Mesothelial cell of epicardium (in vitro differentiated cells): ENCODE results near the gene TBC1D22A. TPM values are rescaled to one million over a fixed set of nuclear protein-coding genes. Genes with fewer than 3 reads are reported as not detected.

ENCODE experiments used
- DNase-seq, 2 experiments: peaks; one replicate each; pipeline ENCODE4 v3.0.0; 2021; ENCODE audit warnings: low spot score in 2 of 2; ENCODE audit not compliant: unreplicated experiment in 2 of 2
- H3K27ac Mint-ChIP-seq: 2 replicates; pipeline ENCODE4 v1.8.0; 2021; ENCODE audit warnings: mixed read lengths
- H3K27me3 Mint-ChIP-seq: 2 replicates; pipeline ENCODE4 v1.8.0; 2021; ENCODE audit warnings: low read depth, mixed read lengths
- H3K36me3 Mint-ChIP-seq: 2 replicates; pipeline ENCODE4 v1.8.0; 2021; ENCODE audit warnings: mixed read lengths
- H3K4me1 Mint-ChIP-seq: 2 replicates; pipeline ENCODE4 v1.8.0; 2021; ENCODE audit warnings: mixed read lengths
- H3K4me3 Mint-ChIP-seq: 2 replicates; pipeline ENCODE4 v1.8.0; 2021; ENCODE audit warnings: mild to moderate bottlenecking, moderate library complexity, mixed read lengths
- H3K9me3 Mint-ChIP-seq: 2 replicates; pipeline ENCODE4 v1.8.0; 2021; ENCODE audit warnings: mixed read lengths
- CTCF ChIP-seq: fragments of 200-600 bp; sonication (generic); IDR thresholded peaks from one replicate; pipeline ENCODE4 v1.5.0; 2021; ENCODE audit warnings: antibody characterized with exemption; ENCODE audit not compliant: unreplicated experiment
- total RNA-seq: library from RNA; stranded (reverse); gene quantifications from 3 replicates; pipeline ENCODE4 v1.2.1, GENCODE V29; 2021

Gene TBC1D22A
- total RNA-seq, 1 donor from 2014 or later: 26.6 TPM

- Mint-ChIP-seq H3K4me1 (no peaks in the 10 kb centered on the region), H3K27me3 (no peaks in the 10 kb centered on the region), H3K4me3 (no peak overlapping the region), H3K36me3 (peaks cover 41% of the 10 kb centered on the region), H3K9me3 (peaks cover 25% of the 10 kb centered on the region), H3K27ac (no peak overlapping the region)
- no peak for DNase-seq
- no peak for TF ChIP-seq CTCF
Observed at GRCh38 chr22:46923394-46923793, 160.9 kb downstream of the TBC1D22A start.

GRCh38 chr22:46925818-46926217, 163.4 kb downstream of the TBC1D22A start:
- peaks cover 25% of the 10 kb centered on the region for H3K9me3 Mint-ChIP-seq
- H3K27me3 Mint-ChIP-seq: no peaks in the 10 kb centered on the region
- no peak for TF ChIP-seq CTCF
- no peak overlapping the region for H3K4me3 Mint-ChIP-seq
- no peak overlapping the region for H3K27ac Mint-ChIP-seq
- H3K36me3 Mint-ChIP-seq: peaks cover 32% of the 10 kb centered on the region
- no peaks in the 10 kb centered on the region for H3K4me1 Mint-ChIP-seq
- no peak for DNase-seq

- Mint-ChIP-seq H3K27ac (no peak overlapping the region), H3K36me3 (peaks cover 27% of the 10 kb centered on the region), H3K4me1 (peaks cover 2% of the 10 kb centered on the region), H3K27me3 (no peaks in the 10 kb centered on the region), H3K9me3 (peaks cover 7% of the 10 kb centered on the region), H3K4me3 (no peak overlapping the region)
- DNase-seq: no peak
- TF ChIP-seq CTCF: no peak
Observed at GRCh38 chr22:46929046-46929709, 166.7 kb downstream of the TBC1D22A start.

- Mint-ChIP-seq H3K36me3 (peaks cover 27% of the 10 kb centered on the region), H3K27ac (no peak overlapping the region)
- DNase-seq: no peak
Observed at GRCh38 chr22:46929710-46930204, 167.3 kb downstream of the TBC1D22A start.

GRCh38 chr22:46931414-46931813, 169.0 kb downstream of the TBC1D22A start:
- Mint-ChIP-seq H3K27me3 (no peaks in the 10 kb centered on the region), H3K36me3 (peaks cover 19% of the 10 kb centered on the region)
- TF ChIP-seq CTCF: no peak

More at GRCh38 chr22:46929710-46930204, 167.3 kb downstream of the TBC1D22A start:
- Mint-ChIP-seq H3K4me1 (peaks cover 8% of the 10 kb centered on the region), H3K4me3 (no peak overlapping the region), H3K9me3 (peaks cover 7% of the 10 kb centered on the region), H3K27me3 (no peaks in the 10 kb centered on the region)
- TF ChIP-seq CTCF: no peak

More at GRCh38 chr22:46931414-46931813, 169.0 kb downstream of the TBC1D22A start:
- Mint-ChIP-seq H3K4me1 (peaks cover 25% of the 10 kb centered on the region), H3K4me3 (no peak overlapping the region), H3K27ac (no peak overlapping the region), H3K9me3 (peaks cover 7% of the 10 kb centered on the region)
- no peak for DNase-seq
